GM21825 (cell line): ENCODE results near the gene SMIM10L2A.
"Not testable (repeated sequence)": the region's sequence is repeated elsewhere in the genome, so short reads cannot be mapped to it uniquely, and the experiment has no call there.

ENCODE experiments used
- ATAC-seq: cut with Tn5 transposase; IDR thresholded peaks from one replicate; pipeline ENCODE4 v1.9.1; 2021; ENCODE audit warnings: mild to moderate bottlenecking, moderate library complexity; ENCODE audit not compliant: unreplicated experiment

The SMIM10L2A gene

GRCh38 chrX:135421932-135422809 lies at the start of gene SMIM10L2A:
SMIM10L2A (plus strand) TSS chrX:135421944; CDS start chrX:135422132, 188 bp downstream.
- ATAC-seq: peak; percentile 49

- no peak for ATAC-seq
These were observed 48.4 kb upstream of the SMIM10L2A start for GRCh38 chrX:135373357-135373756.

- ATAC-seq: no peak
These were observed 39.5 kb upstream of the SMIM10L2A start for GRCh38 chrX:135382260-135382659.

- ATAC-seq: no peak
These were observed 38.5 kb upstream of the SMIM10L2A start for GRCh38 chrX:135383249-135383648.

- no peak for ATAC-seq
These were observed 37.4 kb upstream of the SMIM10L2A start for GRCh38 chrX:135384161-135384836.

- no peak for ATAC-seq
These were observed 32.9 kb upstream of the SMIM10L2A start for GRCh38 chrX:135388841-135389240.

GRCh38 chrX:135389243-135389642 lies 32.5 kb upstream of the SMIM10L2A start:
- ATAC-seq: no peak

- no peak for ATAC-seq
These were observed 32.0 kb upstream of the SMIM10L2A start for GRCh38 chrX:135389717-135390116.

GRCh38 chrX:135391734-135392133 lies 30.0 kb upstream of the SMIM10L2A start:
- no peak for ATAC-seq

GRCh38 chrX:135393051-135393450 lies 28.7 kb upstream of the SMIM10L2A start:
- ATAC-seq: no peak

GRCh38 chrX:135395064-135395463 lies 26.7 kb upstream of the SMIM10L2A start:
- ATAC-seq: no peak

- ATAC-seq: no peak
These were observed 25.6 kb upstream of the SMIM10L2A start for GRCh38 chrX:135396109-135396508.

GRCh38 chrX:135396566-135396965 lies 25.2 kb upstream of the SMIM10L2A start:
- ATAC-seq: no peak

- ATAC-seq: no peak
These were observed 24.1 kb upstream of the SMIM10L2A start for GRCh38 chrX:135397652-135398051.

GRCh38 chrX:135403374-135403773 lies 18.4 kb upstream of the SMIM10L2A start:
- no peak for ATAC-seq

- ATAC-seq: not testable (repeated sequence)
These were observed 15.3 kb upstream of the SMIM10L2A start for GRCh38 chrX:135406428-135406827.

- ATAC-seq: no peak
These were observed 12.9 kb upstream of the SMIM10L2A start for GRCh38 chrX:135408794-135409193.

- no peak for ATAC-seq
These were observed 10.7 kb upstream of the SMIM10L2A start for GRCh38 chrX:135410861-135411627.

- ATAC-seq: no peak
These were observed 9.9 kb upstream of the SMIM10L2A start for GRCh38 chrX:135411893-135412292.

GRCh38 chrX:135416546-135416945 lies 5.2 kb upstream of the SMIM10L2A start:
- no peak for ATAC-seq

- ATAC-seq: no peak
These were observed 913 bp upstream of the SMIM10L2A start for GRCh38 chrX:135420831-135421230.
